LNCaP clone FGC (cell line): ENCODE measurements around the gene WDR93.

Experiments used
- DNase-seq: peaks from one replicate; pipeline ENCODE4 v3.0.0-alpha.2; 2011; ENCODE audit warnings: low read depth
- H3K4me3 ChIP-seq: 2 replicates; pipeline ENCODE4 v1.5.1; 2011; ENCODE audit warnings: mild to moderate bottlenecking, low read depth, low read length, control low read depth
- CTCF ChIP-seq: IDR thresholded peaks from 2 replicates; pipeline ENCODE4 v1.5.1; 2012; ENCODE audit warnings: mild to moderate bottlenecking; ENCODE audit not compliant: control insufficient read depth, insufficient read depth; ENCODE audit errors: extremely low read depth

The WDR93 gene

GRCh38 chr15:89690276-89691218 is at the start of gene WDR93, which contains the start of gene PEX11A:
TSS of gene WDR93 (plus strand) at chr15:89690811. CDS start at chr15:89701747, 10,936 bp downstream.
TSS of gene PEX11A (minus strand) at chr15:89690754. CDS start at chr15:89690632, 122 bp downstream.
- H3K4me3 ChIP-seq, result peak within 1 kb of the TSS; percentile 86
- no peak for TF ChIP-seq CTCF
- peak; percentile 63 for DNase-seq

- no peak overlapping the region for H3K4me3 ChIP-seq
- DNase-seq, result no peak
- no peak for TF ChIP-seq CTCF
Observed at GRCh38 chr15:89641053-89641452, 49.6 kb upstream of the WDR93 start.

DNA sequence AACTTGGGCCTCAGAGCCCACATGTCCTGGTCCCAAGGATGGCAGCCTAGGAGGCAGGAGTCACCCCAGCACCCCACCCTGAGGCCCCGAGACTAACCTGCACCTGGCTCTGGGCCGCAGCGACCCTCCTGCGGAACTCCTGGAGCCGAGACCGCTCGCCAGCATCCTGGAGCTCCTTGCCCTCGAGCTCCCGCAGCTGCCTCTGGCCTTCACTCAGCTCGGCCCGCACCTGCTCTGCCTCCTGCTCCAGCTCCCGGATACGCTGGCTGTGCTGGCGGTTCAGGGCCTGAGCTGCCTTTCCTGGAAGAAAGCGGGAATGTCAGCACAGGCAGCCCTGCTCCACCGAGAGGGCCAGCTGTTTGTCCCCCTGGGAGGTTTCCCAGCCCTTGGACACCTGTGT is 48.5 kb upstream of the WDR93 start:
- TF ChIP-seq CTCF, result no peak
- no peak for DNase-seq

GRCh38 chr15:89645680-89646079 is 44.9 kb upstream of the WDR93 start:
- no peak overlapping the region for H3K4me3 ChIP-seq
- DNase-seq, result no peak
- no peak for TF ChIP-seq CTCF

More for the DNA sequence above, 48.5 kb upstream of the WDR93 start:
- H3K4me3 ChIP-seq, result no peak overlapping the region

DNA sequence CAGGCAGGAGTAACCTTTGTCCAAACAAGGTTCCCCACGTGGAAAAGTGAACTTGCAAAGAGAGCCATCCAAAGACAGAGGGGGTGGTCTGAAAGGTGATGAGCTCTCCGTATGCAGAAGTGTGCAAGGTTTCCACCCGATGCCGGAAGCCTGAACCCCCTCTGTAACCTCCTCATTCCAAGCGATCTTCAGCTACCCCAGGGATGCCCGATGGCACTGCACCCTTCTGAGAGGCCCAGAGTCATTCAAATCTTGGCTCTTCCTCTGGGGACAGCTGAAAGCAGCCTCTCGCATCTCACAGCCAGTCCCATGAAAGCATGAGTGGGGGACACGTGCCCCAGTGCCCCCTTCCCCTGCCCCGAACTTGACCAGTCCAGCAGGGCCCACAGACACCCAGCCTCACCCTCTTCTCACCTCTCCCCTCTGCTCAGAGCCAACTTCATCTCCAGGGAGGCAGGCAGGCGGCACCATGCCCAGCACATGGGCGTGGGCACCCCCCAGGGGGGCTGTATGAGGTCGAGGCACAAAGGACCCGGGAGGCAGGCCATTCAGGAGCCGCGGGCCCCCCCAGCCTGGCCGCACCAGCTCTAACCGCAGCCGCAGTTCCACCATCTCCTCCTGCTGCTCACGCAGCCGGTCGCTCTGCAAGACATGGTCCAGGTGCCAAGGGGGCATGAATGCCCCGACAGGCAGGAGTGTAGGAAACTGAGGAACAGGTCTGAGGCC is 44.0 kb upstream of the WDR93 start:
- no peak overlapping the region for H3K4me3 ChIP-seq
- no peak for TF ChIP-seq CTCF
- DNase-seq, result no peak

DNA sequence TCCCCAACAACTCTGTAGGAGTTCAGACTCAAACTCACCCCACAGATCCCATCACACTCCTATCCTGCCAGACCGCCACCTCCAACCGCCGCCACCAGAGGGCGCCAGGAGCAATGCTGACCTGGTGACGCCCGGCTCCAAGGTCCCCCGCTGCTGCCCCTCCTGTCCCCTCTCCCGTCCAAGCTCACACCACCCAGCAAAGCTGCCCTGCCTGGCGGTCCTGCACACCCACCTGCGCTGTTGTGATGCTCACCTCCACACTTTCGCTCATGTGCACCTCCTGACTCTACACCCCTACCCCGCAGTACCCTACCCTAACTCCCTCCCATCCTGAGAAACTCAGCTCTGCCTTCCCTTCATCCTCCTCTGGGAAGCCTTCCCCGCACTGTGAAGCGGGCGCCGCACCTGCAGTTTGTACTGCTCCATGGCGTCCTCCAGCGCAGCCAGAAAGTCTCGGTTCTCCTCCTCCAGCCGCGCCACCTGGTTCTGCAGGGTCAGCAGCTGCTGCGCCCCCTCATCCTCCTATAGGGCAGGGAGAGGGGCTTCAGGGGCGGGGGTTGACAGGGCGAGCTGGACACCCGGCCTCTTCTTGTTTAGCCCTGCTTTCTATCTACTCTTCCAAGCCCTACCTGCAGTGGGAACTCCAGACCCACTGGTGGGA is 43.3 kb upstream of the WDR93 start:
- H3K4me3 ChIP-seq, result peak overlapping the region; percentile 14; the same call in 1 of the 2 replicates
- peak; percentile 13 for DNase-seq

More for the DNA sequence above, 43.3 kb upstream of the WDR93 start:
- peak; percentile 95 for TF ChIP-seq CTCF
